CD8-positive, alpha-beta memory T cell (primary cell): ENCODE results near the gene MYRIP. TPM values are rescaled to one million over a fixed set of nuclear protein-coding genes. Genes with fewer than 3 reads are reported as not detected.

Source experiments
- CTCF ChIA-PET: fragments of 350-600 bp; sonication (Branson Sonifier 250); formaldehyde crosslinking; loops from one replicate; lab custom pipeline; 2021; ENCODE audit warnings: antibody characterized with exemption; lab: Charles Lee
- POLR2A ChIA-PET: fragments of 350-600 bp; sonication (Branson Sonifier 250); formaldehyde crosslinking; loops from one replicate; lab custom pipeline; 2021; ENCODE audit warnings: antibody characterized with exemption; lab: Charles Lee
- DNase-seq, 5 donors: peaks; one replicate each; pipeline versions ENCODE4 v3.0.0 to v3.0.0-alpha.2; 2020 to 2022; ENCODE audit warnings: mixed read lengths in 1 of 5
- H3K27ac ChIP-seq: one replicate; pipeline ENCODE4 v1.7.0; 2013; ENCODE audit warnings: low read depth, mild to moderate bottlenecking, low read length, moderate library complexity
- H3K27me3 ChIP-seq: 2 replicates; pipeline ENCODE4 v1.7.0; 2013; ENCODE audit warnings: low read length, mild to moderate bottlenecking; ENCODE audit not compliant: insufficient read depth, poor library complexity, severe bottlenecking
- H3K36me3 ChIP-seq: 2 replicates; pipeline ENCODE4 v1.7.0; 2013; ENCODE audit warnings: mild to moderate bottlenecking, low read length, moderate library complexity; ENCODE audit not compliant: insufficient read depth
- H3K4me1 ChIP-seq: 2 replicates; pipeline ENCODE4 v1.7.0; 2013; ENCODE audit warnings: mild to moderate bottlenecking, low read length, moderate library complexity; ENCODE audit not compliant: insufficient read depth
- H3K4me3 ChIP-seq: 2 replicates; pipeline ENCODE4 v1.7.0; 2013; ENCODE audit warnings: mild to moderate bottlenecking, low read length
- H3K9me3 ChIP-seq: 2 replicates; pipeline ENCODE4 v1.7.0; 2013; ENCODE audit warnings: mild to moderate bottlenecking, low read length
- H3K27ac Mint-ChIP-seq, 8 donors: one replicate each; pipeline ENCODE4 v1.8.0; 2020 to 2021; ENCODE audit warnings: mixed read lengths in 8 of 8, mild to moderate bottlenecking in 6 of 8, inconsistent platforms in 3 of 8, moderate library complexity in 3 of 8
- H3K27me3 Mint-ChIP-seq, 2 donors: one replicate each; pipeline ENCODE4 v1.8.0; 2020 to 2021; ENCODE audit warnings: mixed read lengths in 2 of 2, mild to moderate bottlenecking in 1 of 2, moderate library complexity in 1 of 2
- H3K36me3 Mint-ChIP-seq, 3 donors: one replicate each; pipeline ENCODE4 v1.8.0; 2020 to 2021; ENCODE audit warnings: mixed read lengths in 3 of 3, inconsistent platforms in 1 of 3, mild to moderate bottlenecking in 1 of 3
- H3K4me1 Mint-ChIP-seq, 3 donors: one replicate each; pipeline ENCODE4 v1.8.0; 2020 to 2021; ENCODE audit warnings: mixed read lengths in 3 of 3, inconsistent platforms in 1 of 3, mild to moderate bottlenecking in 1 of 3
- H3K4me3 Mint-ChIP-seq, 7 donors: one replicate each; pipeline ENCODE4 v1.8.0; 2020 to 2021; ENCODE audit warnings: mixed read lengths in 7 of 7, mild to moderate bottlenecking in 6 of 7, moderate library complexity in 4 of 7, inconsistent platforms in 2 of 7
- H3K9me3 Mint-ChIP-seq, 5 donors: one replicate each; pipeline ENCODE4 v1.8.0; 2020 to 2022; ENCODE audit warnings: mixed read lengths in 5 of 5, mild to moderate bottlenecking in 3 of 5, moderate library complexity in 2 of 5, inconsistent platforms in 1 of 5
- polyA plus RNA-seq: library from polyadenylated mRNA; unstranded; fragments of 300-500 nt; fragmentation: Illumina TruSeq; gene quantifications from one replicate; pipeline ENCODE4 v1.2.3, GENCODE V29; 2021
- total RNA-seq, 2 experiments: library from RNA; stranded (reverse); gene quantifications; one replicate each; pipeline ENCODE4 v1.2.3, GENCODE V29; 2021

MYRIP gene
- total and polyA plus RNA-seq, 3 experiments from 2014 or later, result not detected

- ChIA-PET POLR2A (no interaction called here), CTCF (no interaction called here)
- no peaks in the 10 kb centered on the region for H3K36me3 Mint-ChIP-seq
- no peak overlapping the region for H3K27ac ChIP-seq
- peaks cover 8 to 10% of the 10 kb centered on the region in 2 donors for H3K27me3 Mint-ChIP-seq
- no peaks in the 10 kb centered on the region for H3K27me3 ChIP-seq
- H3K4me1 Mint-ChIP-seq, result no peaks in the 10 kb centered on the region
- H3K9me3 ChIP-seq, result no peaks in the 10 kb centered on the region
- no peak for DNase-seq
- peaks cover 2 to 12% (median 5%) of the 10 kb centered on the region in 5 donors for H3K9me3 Mint-ChIP-seq
- no peak overlapping the region for H3K4me3 Mint-ChIP-seq
- no peaks in the 10 kb centered on the region for H3K4me1 ChIP-seq
- H3K36me3 ChIP-seq, result no peaks in the 10 kb centered on the region
- H3K4me3 ChIP-seq, result no peak overlapping the region
- no peak overlapping the region for H3K27ac Mint-ChIP-seq
These were observed 288.9 kb downstream of the MYRIP start for GRCh38 chr3:40098261-40098759.

- Mint-ChIP-seq H3K4me3 (no peak overlapping the region), H3K27me3 (peaks cover 5 to 10% of the 10 kb centered on the region in 2 donors), H3K9me3 (peaks cover 2 to 13% (median 5%) of the 10 kb centered on the region in 5 donors), H3K27ac (no peak overlapping the region), H3K4me1 (no peaks in the 10 kb centered on the region), H3K36me3 (no peaks in the 10 kb centered on the region)
- ChIA-PET POLR2A (no interaction called here), CTCF (no interaction called here)
- no peaks in the 10 kb centered on the region for H3K27me3 ChIP-seq
- no peak overlapping the region for H3K27ac ChIP-seq
- H3K9me3 ChIP-seq, result no peaks in the 10 kb centered on the region
- no peaks in the 10 kb centered on the region for H3K36me3 ChIP-seq
- H3K4me1 ChIP-seq, result no peaks in the 10 kb centered on the region
- DNase-seq, result no peak
- no peak overlapping the region for H3K4me3 ChIP-seq
These were observed 290.5 kb downstream of the MYRIP start for GRCh38 chr3:40099871-40100270.

GRCh38 chr3:40102182-40102581 lies 292.8 kb downstream of the MYRIP start:
- Mint-ChIP-seq H3K27me3 (peaks cover 5 to 12% of the 10 kb centered on the region in 2 donors), H3K27ac (no peak overlapping the region)
- CTCF ChIA-PET, result no interaction called here

GRCh38 chr3:40103829-40104228 lies 294.4 kb downstream of the MYRIP start:
- H3K36me3 ChIP-seq, result no peaks in the 10 kb centered on the region
- no peak overlapping the region for H3K27ac Mint-ChIP-seq
- POLR2A ChIA-PET, result no interaction called here
- DNase-seq, result no peak
- H3K4me1 ChIP-seq, result no peaks in the 10 kb centered on the region
- H3K27me3 Mint-ChIP-seq, result peaks cover 5 to 12% of the 10 kb centered on the region in 2 donors
- H3K36me3 Mint-ChIP-seq, result no peaks in the 10 kb centered on the region
- no peaks in the 10 kb centered on the region for H3K27me3 ChIP-seq
- no peak overlapping the region for H3K4me3 ChIP-seq
- H3K4me3 Mint-ChIP-seq, result no peak overlapping the region
- CTCF ChIA-PET, result no interaction called here
- H3K9me3 Mint-ChIP-seq, result peaks cover 2 to 17% (median 7%) of the 10 kb centered on the region in 5 donors
- no peaks in the 10 kb centered on the region for H3K9me3 ChIP-seq
- no peaks in the 10 kb centered on the region for H3K4me1 Mint-ChIP-seq
- no peak overlapping the region for H3K27ac ChIP-seq

More at GRCh38 chr3:40102182-40102581, 292.8 kb downstream of the MYRIP start:
- Histone ChIP-seq H3K27ac (no peak overlapping the region), H3K9me3 (no peaks in the 10 kb centered on the region), H3K4me3 (no peak overlapping the region), H3K4me1 (no peaks in the 10 kb centered on the region), H3K27me3 (no peaks in the 10 kb centered on the region), H3K36me3 (no peaks in the 10 kb centered on the region)
- H3K36me3 Mint-ChIP-seq, result no peaks in the 10 kb centered on the region
- DNase-seq, result no peak
- POLR2A ChIA-PET, result no interaction called here
- H3K9me3 Mint-ChIP-seq, result peaks cover 2 to 15% (median 5%) of the 10 kb centered on the region in 5 donors
- H3K4me3 Mint-ChIP-seq, result no peak overlapping the region
- H3K4me1 Mint-ChIP-seq, result no peaks in the 10 kb centered on the region

GRCh38 chr3:40104441-40104840 lies 295.0 kb downstream of the MYRIP start:
- Histone ChIP-seq H3K9me3 (no peaks in the 10 kb centered on the region), H3K4me3 (no peak overlapping the region), H3K27ac (no peak overlapping the region), H3K27me3 (no peaks in the 10 kb centered on the region), H3K36me3 (no peaks in the 10 kb centered on the region), H3K4me1 (no peaks in the 10 kb centered on the region)
- H3K4me1 Mint-ChIP-seq, result no peaks in the 10 kb centered on the region
- ChIA-PET CTCF (no interaction called here), POLR2A (no interaction called here)
- no peak overlapping the region for H3K4me3 Mint-ChIP-seq
- no peak for DNase-seq
- H3K9me3 Mint-ChIP-seq, result peaks cover 2 to 17% (median 7%) of the 10 kb centered on the region in 5 donors
- no peaks in the 10 kb centered on the region for H3K36me3 Mint-ChIP-seq
- H3K27ac Mint-ChIP-seq, result no peak overlapping the region
- peaks cover 5 to 12% of the 10 kb centered on the region in 2 donors for H3K27me3 Mint-ChIP-seq

- H3K9me3 Mint-ChIP-seq, result peaks cover 0 to 6% (median 0%) of the 10 kb centered on the region in 5 donors
- ChIA-PET POLR2A (no interaction called here), CTCF (no interaction called here)
These were observed 299.2 kb downstream of the MYRIP start for GRCh38 chr3:40108643-40109042.

GRCh38 chr3:40109641-40110490 lies 300.5 kb downstream of the MYRIP start:
- H3K9me3 Mint-ChIP-seq, result peaks cover 0 to 6% (median 0%) of the 10 kb centered on the region in 5 donors
- Histone ChIP-seq H3K9me3 (no peaks in the 10 kb centered on the region), H3K27me3 (no peaks in the 10 kb centered on the region), H3K4me1 (no peaks in the 10 kb centered on the region), H3K27ac (no peak overlapping the region), H3K36me3 (no peaks in the 10 kb centered on the region), H3K4me3 (no peak overlapping the region)
- ChIA-PET POLR2A (no interaction called here), CTCF (no interaction called here)
- no peak overlapping the region for H3K27ac Mint-ChIP-seq
- no peaks in the 10 kb centered on the region for H3K4me1 Mint-ChIP-seq
- H3K4me3 Mint-ChIP-seq, result no peak overlapping the region
- peaks cover 5 to 7% of the 10 kb centered on the region in 2 donors for H3K27me3 Mint-ChIP-seq
- H3K36me3 Mint-ChIP-seq, result no peaks in the 10 kb centered on the region
- DNase-seq, result no peak

More at GRCh38 chr3:40108643-40109042, 299.2 kb downstream of the MYRIP start:
- no peaks in the 10 kb centered on the region for H3K9me3 ChIP-seq
- H3K27ac ChIP-seq, result no peak overlapping the region
- no peaks in the 10 kb centered on the region for H3K36me3 Mint-ChIP-seq
- no peaks in the 10 kb centered on the region for H3K27me3 ChIP-seq
- H3K27me3 Mint-ChIP-seq, result peaks cover 5 to 7% of the 10 kb centered on the region in 2 donors
- H3K4me1 Mint-ChIP-seq, result no peaks in the 10 kb centered on the region
- no peak overlapping the region for H3K4me3 ChIP-seq
- no peak for DNase-seq
- H3K4me1 ChIP-seq, result no peaks in the 10 kb centered on the region
- no peaks in the 10 kb centered on the region for H3K36me3 ChIP-seq
- no peak overlapping the region for H3K27ac Mint-ChIP-seq
- H3K4me3 Mint-ChIP-seq, result no peak overlapping the region

GRCh38 chr3:40116478-40117177 lies 307.2 kb downstream of the MYRIP start:
- H3K4me1 ChIP-seq, result no peaks in the 10 kb centered on the region
- H3K9me3 Mint-ChIP-seq, result no peaks in the 10 kb centered on the region
- no peak overlapping the region for H3K27ac Mint-ChIP-seq
- H3K36me3 ChIP-seq, result no peaks in the 10 kb centered on the region
- H3K36me3 Mint-ChIP-seq, result no peaks in the 10 kb centered on the region
- H3K27me3 ChIP-seq, result no peaks in the 10 kb centered on the region
- no peak overlapping the region for H3K27ac ChIP-seq
- no peak overlapping the region for H3K4me3 Mint-ChIP-seq
- H3K4me3 ChIP-seq, result no peak overlapping the region
- peaks cover 0 to 3% of the 10 kb centered on the region in 2 donors for H3K27me3 Mint-ChIP-seq
- ChIA-PET POLR2A (no interaction called here), CTCF (no interaction called here)
- no peaks in the 10 kb centered on the region for H3K9me3 ChIP-seq
- DNase-seq, result no peak
- no peaks in the 10 kb centered on the region for H3K4me1 Mint-ChIP-seq
